HG03135 (cell line): ENCODE results near the gene SRSF10.
"Not testable (repeated sequence)": the region's sequence is repeated elsewhere in the genome, so short reads cannot be mapped to it uniquely, and the experiment has no call there.

Experiments
- ATAC-seq: cut with Tn5 transposase; IDR thresholded peaks from one replicate; pipeline ENCODE4 v1.9.1; 2021; ENCODE audit warnings: mild to moderate bottlenecking, moderate library complexity; ENCODE audit not compliant: unreplicated experiment

Gene SRSF10

DNA sequence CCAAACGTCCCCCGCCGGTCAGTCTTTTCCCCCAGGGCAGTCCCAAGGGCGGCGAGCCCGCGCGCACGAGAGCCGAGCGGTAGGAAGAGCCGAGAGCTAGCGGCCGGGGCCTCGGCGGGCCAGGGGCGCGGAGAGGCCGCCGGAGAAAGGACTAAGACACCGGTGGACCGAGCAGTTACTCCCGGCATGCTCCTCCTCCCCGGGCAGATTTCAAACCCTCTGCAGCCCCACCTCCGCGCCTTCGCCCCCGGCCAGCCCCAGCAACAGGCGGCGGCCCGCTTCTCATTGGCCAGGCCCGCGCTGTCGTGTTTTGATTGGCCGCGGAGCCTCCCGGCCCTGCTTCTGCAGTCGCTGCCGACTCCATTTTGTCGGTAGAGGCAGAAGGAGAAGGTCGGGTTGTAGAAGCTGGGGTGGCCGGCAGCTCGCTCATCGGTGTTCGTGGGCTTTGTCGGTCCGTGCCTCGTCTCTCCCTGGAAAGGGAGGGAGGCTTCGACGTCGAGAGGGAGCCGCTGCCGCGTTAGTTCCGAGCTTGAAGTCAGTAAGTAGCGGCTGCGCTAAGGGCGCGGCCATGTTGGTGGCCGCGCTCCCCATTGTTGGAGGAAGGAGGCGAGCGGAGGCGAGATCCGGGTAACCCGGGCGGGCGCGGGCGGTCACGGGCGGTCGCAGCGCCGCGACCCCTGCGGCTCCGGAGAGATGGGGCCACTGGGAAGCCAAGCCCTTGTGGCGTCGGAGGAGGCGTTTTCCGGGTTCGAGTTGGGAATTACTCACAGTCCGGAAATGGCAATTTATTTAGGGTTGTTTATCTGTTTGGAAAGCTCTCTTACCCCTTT lies 20.5 kb downstream of the SRSF10 start, which contains the start of gene PNRC2:
PNRC2 (plus strand) TSS at position 368 of the 830 bp plus-strand sequence. CDS start 1,630 bp downstream, outside the sequence.
- ATAC-seq = peak; percentile 79

DNA sequence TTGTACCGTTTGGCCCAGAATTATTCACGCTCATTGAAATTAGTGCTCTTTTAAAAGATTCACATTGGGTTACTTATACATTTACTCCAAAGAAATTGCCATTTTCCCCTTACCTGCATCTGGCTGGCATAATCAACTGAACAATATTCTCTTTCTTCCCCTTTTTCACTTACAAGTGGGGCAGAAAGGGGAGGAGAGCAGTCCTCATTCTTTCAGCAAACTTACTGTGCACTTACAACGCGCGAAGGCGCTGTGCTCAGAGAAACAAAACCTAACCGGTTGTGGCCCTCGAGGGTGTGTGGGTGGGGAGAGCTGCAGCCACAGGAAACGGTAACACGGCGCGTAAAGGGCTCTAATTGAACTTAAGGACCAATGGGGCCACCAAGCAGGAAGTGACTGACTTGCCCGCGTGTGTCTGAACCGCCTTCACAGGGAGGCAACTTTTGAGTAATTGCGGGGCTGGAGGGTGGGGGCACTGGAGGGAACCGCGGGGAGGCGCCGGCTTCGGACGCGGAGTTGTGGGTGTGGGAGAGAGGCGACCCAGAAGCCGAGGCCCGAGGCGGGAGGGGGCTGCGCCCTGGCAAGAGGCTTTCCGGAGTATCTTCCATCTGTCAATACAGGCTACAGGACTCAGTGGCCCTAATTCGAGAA lies 21.2 kb downstream of the SRSF10 start:
- ATAC-seq = peak; percentile 64

- not testable (repeated sequence) for ATAC-seq
Measured at GRCh38 chr1:23958040-23958809, 21.9 kb downstream of the SRSF10 start.

- ATAC-seq = no peak
Measured at GRCh38 chr1:23957096-23957495, 23.0 kb downstream of the SRSF10 start.

GRCh38 chr1:23953020-23953419 lies 27.1 kb downstream of the SRSF10 start:
- ATAC-seq = no peak

- ATAC-seq = no peak
Measured at GRCh38 chr1:23947366-23947765, 32.8 kb downstream of the SRSF10 start.

DNA sequence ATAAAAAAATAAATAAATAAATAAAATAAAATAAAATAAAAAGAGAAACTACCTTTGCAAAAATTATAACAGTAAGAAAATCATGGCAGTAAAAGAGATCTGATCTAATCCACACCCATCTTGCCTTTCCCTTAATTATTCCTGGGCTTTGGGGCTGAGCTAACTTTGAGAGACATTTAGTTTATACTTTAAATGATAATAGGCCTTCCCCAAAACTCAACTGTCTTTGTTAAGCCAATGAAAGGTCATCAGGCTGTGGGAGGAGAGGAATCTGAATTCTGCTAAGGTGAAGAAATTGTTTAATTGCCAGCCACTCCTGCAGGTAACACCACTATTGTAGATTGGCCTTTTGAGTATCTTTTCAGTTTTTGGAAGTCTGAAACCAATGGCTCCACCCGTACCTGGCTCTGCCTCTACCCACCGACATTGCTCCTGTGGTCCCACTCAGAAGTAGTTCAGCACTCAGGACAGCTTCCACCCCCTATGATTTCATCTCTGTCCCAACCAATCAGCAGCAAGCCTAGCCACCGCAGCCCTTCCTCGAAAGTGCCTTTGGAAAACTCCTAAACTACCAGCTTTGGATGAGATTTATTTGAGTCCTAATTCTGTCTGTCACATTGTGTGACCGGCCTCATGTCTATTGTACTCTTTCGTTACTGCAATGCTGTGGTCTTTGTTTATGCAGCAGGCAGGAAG lies 43.5 kb downstream of the SRSF10 start:
- no peak for ATAC-seq

- ATAC-seq = no peak
Measured at GRCh38 chr1:23931491-23931880, 48.6 kb downstream of the SRSF10 start.

GRCh38 chr1:23930861-23931490 lies 49.2 kb downstream of the SRSF10 start:
- no peak for ATAC-seq

DNA sequence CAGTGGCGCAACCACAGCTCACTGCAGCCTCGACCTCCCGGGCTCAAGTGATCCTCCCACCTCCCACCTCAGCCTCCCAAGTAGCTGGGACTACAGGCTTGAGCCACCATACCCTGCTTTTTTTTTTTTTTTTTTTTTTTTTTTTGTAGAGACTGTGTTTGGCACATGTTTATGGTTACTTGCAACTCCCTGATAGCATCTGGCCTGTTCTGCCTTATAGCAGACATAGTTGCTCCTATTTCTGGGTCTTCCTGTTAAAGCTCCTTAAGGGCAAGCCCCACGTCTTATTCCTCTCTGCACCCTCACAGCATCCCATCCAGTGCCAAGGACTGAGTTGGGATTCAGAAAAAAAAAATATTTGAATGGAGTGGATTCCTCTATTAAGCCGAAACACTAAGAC lies 49.9 kb downstream of the SRSF10 start:
- ATAC-seq = no peak

DNA sequence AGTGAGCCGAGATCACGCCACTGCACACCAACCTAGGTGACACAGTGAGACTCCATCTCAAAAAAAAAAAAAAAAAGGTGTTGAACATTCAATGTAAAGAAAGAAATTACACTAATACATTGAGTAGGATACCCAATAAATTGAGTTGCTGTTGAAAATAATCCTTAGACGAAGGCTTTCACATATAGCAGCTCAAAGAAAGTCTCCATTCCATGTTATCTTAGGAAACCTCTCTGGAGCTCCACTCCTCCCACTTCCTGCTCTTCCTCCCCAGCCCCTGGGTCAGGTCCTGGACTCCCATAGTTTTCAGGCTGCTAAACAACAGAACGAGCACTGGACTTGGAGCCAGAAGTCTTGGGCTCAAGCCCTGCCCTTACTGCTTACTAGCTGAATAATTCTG lies 51.3 kb downstream of the SRSF10 start:
- ATAC-seq = no peak

- ATAC-seq = no peak
Measured at GRCh38 chr1:23927097-23927496, 53.0 kb downstream of the SRSF10 start.

DNA sequence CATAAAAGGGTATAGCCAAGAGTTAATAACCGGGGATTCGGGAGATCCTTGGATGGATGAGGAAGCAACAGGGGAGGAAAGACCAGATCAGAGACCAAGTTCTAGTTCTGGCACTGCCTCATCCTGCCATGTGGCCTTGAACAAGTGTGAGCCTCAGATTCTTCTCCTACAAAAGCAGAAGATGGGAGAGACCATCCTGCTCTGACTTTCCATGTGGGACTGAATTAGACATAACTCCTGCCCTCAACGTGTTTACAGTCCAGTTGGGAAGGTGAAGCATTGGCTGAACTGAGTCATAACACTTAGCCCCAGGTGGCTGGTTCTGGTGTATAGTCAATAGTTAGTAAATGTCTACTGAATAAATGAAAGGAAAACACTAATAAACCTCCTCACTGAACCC lies 54.8 kb downstream of the SRSF10 start:
- no peak for ATAC-seq

- no peak for ATAC-seq
Measured at GRCh38 chr1:23924601-23925000, 55.5 kb downstream of the SRSF10 start.

GRCh38 chr1:23923592-23924499 lies 56.3 kb downstream of the SRSF10 start:
- ATAC-seq = no peak

DNA sequence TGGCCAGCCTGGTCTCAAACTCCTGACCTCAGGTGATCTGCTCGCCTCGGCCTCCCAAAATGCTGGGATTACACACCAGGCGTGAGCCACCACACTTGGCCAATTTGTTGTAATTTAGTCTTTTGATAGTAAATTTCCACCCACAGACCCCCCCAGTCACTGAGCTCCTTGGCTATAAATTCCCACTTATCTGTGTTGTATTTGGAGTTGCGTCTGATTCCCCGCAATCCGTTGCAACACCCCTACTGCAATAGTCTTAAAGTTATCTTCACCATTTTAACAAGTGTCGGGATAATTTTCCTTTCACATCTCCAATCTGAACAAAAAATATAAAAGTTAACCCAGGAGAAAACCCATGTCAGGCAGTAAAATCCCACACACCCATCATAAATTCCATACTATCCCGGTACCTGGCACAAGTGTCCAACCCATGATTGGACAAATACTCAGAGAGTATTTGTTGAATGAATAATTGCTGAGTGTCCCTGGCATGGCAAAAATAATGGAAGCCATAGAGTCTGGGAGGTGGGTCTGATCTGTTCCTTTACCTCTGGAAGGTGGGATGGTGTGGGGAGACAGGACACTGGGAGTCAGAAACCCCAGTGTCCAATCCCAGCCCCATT lies 57.7 kb downstream of the SRSF10 start:
- no peak for ATAC-seq

DNA sequence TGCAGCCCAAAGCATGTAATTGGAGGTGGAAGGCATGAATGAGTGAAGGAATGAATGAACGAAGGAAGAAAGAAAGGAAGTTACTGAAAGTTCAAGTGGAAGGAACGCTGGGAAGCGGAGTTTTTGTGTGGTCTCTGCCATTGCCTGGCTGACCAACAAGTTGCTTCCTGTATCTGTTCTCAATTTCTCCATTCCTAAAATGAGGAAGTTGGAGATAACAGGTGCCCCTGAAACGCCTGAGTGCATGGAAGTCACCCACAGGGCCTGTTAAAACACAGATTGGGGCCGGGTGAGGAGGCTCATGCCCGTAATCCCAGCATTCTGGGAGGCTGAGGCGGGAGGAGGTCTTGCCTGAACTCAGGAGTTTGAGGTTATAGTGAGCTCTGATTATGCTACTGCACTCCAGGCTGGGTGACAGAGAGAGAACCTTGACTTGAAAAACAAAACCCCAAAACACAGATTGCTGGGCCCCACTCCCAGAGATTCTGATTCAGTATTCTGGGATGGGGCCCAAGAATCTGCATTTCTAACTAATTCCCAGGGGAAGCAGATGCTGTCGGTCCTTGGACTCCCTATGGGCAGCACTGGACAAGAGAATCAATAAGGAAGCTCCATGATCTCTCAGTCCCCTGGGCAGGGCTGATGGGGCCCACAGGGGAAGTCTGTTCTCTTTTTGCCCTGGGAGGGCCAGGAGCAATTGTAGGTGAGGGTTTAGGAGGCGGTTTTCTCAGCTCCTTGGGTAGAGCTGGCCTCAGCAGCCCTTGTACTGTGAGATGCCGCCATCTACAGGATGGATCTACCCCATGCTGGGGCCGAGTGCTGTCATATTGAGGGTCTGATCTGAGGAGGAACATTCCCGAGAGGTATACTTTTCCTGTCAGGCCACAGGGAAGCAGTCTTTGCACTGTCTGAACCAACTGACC lies 63.7 kb downstream of the SRSF10 start:
- ATAC-seq = peak; percentile 67

DNA sequence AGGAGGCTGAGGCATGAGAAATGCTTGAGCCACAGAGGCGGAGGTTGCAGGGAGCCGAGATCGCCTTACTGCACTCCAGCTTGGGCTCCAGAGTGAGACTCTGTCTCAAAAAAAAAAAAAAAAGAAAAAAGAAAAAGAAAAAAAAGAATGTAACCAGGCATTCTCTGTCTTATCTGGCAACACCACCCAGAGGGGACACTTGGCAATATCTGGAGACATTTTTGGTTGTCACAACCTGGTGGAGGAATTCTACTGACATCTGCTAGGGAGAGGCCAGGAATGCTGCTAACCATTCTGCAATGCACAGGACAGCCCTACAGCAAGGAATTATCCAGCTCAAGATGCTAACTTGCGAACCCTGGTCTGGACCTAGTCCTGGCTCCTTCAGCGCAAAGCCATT lies 64.7 kb downstream of the SRSF10 start:
- ATAC-seq = no peak
